GM21367 (cell line): ENCODE data around the gene CDH13.

ENCODE experiments used
- ATAC-seq: cut with Tn5 transposase; IDR thresholded peaks from one replicate; pipeline ENCODE4 v1.9.1; 2021; ENCODE audit not compliant: unreplicated experiment

The CDH13 gene

DNA sequence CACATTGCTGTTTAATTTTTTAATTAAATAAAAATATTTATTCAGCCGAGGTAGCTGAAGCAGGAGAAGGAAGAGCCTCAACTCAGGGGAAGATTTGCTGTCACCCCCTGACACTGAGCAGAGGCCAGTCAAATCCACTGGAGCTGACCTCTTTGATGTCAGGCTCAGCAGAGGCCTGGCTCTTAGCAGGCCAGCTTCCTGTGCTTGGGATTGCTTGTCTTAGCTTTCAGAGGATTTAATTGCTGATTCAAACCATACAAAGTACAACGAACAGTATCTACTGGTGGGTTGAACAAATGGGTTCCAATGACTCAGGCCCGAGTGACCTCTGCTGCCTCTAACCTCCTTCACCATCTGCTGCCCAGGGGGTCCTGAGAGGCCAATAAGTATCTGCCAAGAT is 764.0 kb downstream of the CDH13 start:
- no peak for ATAC-seq

DNA sequence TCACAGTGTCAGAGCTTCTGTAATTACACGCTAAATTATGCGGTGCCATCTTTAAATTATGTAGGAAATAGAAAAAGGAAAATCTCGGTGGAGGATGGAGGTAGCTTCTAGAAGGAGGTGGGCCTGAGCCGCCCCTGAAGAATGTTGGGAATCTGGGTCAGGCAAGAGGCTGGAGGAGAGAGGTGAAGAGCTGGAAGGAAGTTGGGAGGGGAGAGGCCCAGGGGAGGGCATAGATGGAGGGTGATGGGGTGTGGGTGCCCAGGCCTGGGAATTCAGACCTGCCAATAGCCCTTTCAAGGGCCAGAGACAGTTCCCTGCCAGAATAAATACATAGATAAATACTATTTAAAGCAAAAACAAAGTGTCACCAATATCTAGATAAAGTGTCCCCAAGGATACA is 766.0 kb downstream of the CDH13 start:
- no peak for ATAC-seq

DNA sequence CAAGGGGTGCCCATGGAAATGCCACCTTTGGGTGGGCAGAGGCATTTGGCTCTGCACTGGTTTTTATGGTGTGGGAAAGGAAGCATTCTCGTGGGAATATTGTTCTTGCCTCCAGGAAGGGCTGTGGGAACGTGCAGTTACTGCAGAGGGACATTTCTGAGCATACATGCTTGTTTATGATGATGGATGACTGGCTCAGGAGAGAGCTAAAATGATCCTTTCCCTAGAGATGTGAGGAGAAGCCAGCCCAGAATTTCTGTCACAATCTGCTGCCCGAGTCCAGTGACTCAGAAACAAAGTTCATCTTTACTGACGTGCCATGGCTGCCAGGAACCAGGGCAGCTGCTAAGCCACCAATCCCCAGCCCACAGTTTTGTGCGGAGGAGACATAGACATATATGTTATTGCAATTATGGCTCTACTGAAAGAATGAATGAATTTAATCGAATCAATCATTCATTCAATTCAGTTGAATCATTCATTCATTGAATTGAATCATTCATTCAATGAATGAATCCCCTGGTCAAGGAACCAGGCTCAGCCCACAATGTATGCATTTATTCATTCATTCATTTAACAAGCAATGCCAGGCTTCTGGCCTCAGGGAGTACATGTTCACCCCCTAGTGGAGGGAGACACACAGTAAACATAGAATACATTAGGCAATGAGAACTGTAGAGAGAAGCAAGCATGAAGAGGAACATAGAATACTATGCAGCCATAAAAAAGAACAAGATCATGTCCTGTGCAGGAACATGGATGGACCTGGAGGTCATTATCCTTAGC is 766.6 kb downstream of the CDH13 start:
- no peak for ATAC-seq

DNA sequence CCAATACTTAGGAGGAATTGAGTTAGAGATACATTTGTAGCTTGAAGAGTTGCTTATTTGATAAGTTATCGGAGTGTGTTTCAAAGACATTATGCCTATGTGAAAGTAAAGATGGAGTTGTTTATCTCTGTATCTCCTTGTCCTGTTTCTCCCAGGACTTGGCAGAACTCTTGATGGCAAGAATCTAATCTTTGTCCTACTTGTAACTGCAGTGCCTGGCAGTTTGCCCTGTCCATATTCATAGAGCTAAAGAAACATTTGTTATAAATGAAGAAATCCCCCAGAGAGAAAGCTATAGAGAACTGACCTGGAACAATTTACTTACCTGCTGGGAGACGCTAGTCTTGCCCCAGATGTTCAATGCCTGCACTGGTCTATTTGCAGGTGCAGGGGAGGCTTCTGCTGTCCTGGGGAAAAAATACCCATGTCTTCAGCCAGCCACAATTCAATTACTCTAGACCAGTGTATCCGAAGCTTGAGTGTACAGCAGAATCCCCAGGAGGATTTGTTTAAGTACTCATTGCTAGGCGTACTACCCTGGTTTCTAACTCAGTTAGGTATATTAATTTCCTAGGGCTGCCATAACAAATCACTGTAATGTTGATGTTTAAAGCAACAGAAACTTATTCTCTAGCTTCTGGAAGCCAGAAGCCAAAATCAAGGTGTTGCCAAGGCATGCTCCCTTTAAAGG is 771.0 kb downstream of the CDH13 start:
- no peak for ATAC-seq

DNA sequence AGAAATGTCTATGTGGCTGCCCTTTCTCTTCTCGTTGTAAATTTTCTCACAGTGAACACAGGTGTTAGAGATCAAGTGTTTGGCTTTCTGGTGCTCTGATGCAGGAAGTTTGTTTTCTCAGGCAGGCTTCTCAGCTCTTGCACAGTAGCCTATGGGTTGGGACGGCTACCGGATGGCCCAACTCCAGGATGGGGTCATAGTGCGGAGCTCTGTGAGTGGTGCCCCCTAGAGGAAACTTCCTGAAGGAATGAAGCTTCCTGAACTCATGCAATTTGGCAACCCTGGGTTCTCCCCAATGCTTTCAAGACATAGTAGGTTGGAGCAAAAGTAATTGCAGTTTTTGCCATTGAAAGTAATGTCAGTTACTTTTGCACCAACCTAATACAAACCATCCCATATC is 773.5 kb downstream of the CDH13 start:
- ATAC-seq = no peak

DNA sequence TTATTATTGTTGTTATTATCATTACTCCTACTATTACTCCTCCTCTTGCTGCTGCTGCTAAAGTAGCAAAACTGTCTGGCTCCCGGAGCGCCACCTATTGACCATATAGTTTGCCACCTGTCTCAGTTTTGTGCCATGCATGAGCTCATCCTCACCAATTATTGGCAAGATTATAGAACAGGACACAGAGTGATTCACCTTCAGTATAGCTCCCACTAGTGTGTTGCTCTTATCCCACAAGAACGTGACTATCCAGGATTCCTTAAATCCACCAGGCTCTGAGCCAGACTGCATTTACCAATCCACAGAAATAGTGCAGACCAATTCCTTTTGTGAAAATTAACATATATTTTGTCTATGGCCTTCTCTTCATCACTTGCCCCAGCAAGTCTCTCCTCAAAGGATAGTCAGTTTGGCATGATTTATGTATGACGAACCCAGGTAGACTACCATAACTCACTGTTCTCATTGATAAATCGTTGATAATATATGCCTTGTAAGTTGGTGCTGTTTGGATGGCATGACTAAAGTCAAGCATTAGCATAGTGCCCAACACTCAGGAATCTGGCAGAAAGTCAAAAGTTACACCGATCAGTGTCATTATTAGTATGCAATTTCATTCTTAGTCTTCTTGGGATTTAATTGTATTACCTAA is 775.5 kb downstream of the CDH13 start:
- ATAC-seq = no peak

DNA sequence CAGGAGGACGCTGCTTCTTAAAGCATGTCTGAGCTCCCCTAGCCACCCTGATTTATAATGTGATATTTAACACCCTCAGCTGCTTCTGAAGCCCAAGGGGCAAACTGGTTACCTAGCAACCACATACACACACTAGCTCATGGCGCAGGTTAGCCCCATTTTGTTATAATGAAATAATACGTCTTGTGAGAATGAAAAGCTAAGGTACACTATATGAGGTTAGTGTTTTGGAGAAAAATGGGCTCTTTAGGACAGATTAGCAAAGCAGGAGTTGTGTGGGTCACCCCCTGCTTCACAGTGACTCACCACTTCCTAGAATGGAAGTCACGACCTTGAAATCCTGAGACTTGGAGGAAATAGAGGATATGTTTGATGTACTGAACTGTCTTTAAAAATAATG is 776.2 kb downstream of the CDH13 start:
- ATAC-seq = no peak

DNA sequence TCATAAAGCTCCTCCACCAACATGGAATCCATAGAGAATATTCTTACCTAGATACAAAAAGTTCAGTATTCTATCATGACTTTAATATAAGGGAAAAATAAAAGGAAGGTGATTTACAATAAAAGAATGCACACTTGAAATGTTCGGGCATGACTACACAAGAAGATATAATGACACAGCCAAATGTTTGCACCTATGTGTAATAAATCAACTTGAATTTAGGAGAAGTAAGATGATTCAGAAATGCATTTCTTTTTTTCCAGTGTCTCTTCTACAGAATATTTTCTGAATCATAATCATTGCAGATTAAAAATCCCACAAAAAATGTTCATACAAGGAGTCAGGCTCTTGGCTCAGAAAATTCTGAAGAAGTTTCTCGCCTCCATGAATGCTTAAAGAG is 777.0 kb downstream of the CDH13 start:
- ATAC-seq = no peak

DNA sequence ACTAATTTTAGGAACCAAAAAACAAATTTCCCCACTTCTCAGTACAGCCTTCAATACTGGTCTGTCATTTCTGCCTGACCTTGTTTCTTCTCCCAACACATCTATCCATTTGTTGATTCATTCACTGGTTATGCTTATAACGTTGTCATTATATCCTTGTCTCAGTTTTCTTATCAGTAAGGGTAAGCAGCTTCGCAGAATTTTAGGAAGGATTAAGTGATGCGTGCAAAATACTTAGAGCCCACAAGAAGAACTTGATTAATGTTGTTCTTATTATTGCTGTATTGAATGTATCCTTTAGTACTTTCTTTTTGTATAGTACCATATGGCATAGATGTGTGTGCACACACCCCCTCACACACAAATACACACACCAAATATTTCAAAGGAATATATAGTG is 777.5 kb downstream of the CDH13 start:
- ATAC-seq = no peak

DNA sequence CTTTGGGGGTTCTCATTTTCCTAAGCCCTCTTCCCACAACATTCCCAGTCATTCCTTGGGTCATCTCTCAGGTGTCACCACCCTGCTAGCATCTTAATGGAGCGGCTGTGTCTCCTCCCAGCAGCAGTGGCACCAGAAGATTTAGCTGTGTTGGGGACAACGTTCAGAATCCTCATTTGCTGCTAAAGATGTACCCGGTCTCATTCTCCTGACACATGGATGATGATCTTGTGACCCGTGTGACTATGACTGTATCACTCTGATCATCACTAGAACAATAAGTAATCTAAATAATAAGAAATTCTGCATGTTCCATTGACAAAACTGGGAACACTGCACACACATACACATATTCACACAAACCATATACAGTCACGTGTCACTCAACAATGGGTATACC is 781.2 kb downstream of the CDH13 start:
- ATAC-seq = no peak

DNA sequence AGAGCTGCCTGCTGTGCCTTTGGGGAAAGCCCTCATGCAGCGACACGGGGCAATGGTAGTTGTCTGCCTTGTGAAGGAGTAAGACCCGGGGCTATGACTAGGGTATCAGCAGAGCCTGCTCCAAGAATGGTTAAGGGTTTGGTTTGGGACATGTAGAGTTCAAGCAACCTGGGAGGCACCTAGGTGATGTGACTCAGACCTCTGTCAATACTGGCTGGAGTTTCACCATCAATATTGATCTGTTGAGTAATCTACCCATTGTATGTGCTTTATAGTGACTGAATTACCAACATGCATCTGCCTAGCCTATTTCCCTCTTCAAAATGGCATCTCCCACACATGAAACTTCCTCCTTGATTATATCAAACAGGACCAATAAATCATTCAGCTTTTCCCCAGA is 782.6 kb downstream of the CDH13 start:
- ATAC-seq = no peak

DNA sequence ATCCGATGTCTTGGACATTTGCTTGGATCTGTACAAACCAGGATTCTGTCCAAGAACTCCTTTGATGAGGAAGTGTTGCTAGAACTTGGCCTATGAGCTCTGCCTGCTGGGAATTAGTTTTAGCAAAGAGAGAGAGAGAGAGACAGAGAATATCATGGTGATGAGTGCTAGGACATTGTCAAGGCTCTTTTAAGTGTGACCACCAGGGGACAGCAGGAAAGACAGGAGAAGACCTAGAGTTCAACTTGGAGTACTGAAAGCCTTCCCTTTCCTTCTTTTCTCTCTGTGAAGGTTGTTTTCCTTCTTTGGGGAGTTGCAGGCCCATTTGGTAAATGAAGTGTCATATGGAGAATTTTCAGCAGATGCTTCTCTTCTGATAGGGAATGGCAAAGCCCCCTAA is 791.8 kb downstream of the CDH13 start:
- ATAC-seq = no peak

DNA sequence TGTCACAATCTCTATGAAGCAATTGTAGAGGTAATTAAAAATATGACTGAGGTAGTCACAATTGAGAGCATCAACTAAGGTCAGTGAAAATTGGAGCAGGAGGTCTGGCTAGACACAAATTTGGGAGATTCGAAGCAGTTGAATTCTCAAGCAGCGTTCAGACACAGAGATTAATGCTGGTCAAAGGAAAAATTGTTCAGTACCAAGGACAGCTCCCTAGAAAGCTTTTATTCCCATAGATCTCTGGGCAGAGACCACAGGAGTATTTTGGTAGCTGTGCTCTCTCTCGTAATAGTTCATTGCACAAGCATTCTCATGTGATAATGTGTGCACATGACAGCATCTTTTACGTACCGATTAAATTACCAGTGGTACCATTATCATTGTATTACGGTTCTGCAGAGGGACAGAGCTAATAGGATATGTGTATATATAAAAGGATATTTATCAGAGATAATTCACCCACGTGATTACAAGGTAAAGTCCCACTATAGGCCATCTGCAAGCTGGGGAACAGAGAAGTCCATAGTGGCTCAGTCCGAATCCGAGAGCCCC is 793.5 kb downstream of the CDH13 start:
- no peak for ATAC-seq

DNA sequence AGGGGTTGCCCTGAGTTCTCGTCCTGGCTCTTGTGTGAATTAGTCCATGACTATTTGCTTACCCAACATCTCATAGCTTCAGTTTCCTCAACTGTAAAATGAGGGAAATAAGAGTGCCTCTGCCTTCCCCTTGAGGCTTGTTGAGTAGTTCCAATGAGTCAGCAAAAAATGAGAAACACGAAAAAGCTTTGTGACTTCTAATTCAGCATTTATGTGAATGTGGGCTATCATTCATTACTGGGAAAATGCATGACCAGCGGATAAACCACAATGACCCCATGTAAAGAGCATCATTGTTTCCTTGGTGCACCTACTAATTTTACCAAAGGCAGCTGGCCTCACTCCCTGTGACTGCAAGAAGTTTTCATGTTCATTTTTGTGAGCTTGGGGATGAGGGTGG is 806.4 kb downstream of the CDH13 start:
- ATAC-seq = no peak

DNA sequence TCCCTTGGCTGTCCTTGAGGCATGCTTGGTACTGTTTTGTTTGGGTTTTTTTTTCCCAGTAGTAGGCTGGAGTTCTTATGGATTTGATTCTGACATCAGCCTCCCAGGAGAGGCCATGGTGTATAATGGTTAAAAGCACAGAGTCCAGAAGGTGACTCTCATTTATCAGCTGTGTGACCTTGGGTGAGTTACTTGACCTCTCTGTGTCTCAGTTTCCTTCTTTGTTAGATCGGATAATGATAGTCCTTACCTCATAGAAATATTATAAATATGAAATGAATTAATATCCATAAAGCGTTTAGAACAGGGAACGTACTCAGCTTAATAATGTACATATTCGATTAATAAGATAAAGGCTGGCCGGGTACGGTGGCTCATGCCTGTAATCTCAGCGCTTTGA is 810.3 kb downstream of the CDH13 start:
- no peak for ATAC-seq

DNA sequence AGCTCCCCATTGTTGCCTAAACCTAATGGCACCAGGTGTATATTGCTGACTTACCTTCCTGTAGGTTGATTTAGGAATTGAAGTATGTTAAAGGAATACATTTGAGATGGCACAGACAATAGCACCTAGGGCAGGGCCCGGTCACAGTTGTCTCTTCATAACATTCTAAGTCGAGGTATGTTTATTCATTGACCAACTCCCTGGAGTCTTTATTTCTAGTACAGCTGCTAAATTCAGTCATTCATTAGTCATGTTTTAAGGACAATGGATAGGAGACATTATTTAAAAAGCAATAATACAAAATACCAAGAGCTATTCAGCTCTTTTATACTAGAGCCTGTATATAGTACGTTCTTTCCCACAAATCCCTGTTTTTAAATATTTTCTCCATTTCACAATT is 811.6 kb downstream of the CDH13 start:
- no peak for ATAC-seq

DNA sequence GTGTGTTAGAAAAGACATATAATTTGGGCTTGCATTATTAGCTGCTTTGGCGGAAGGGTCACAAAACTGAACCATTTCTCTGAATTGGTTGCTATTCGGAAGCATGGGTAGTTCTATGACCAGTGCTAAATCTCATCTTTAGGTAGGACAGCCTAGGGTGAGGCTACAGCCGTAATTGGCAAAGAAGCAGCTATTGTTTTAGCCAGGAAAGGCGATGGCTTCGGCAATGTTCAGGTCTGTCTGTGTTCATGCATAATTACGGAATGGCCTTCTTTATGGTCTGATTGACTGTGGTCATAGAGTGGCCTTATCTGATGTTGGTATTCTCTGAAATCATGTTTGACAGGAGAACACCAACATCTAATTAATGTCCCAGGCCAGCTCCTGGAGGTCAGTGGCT is 812.6 kb downstream of the CDH13 start:
- ATAC-seq = no peak

DNA sequence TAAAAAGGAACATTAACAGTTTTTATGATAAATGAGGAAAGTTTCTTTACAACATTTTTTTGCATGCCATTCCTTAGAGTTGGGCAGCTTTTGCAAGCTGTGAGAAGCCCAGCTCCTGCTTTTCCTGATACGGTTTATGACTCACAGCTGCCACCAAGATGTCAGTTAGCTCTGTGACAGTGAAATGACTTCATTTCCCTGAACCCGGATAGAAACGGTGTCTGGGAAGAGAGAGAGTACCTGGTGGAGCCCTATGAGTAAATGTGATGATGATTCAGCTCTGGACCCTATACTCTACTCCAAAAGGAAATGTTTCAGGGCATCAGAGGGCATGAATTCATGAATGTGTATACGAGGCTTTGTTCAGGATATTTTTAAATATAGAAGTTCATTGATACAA is 814.7 kb downstream of the CDH13 start:
- ATAC-seq = no peak

DNA sequence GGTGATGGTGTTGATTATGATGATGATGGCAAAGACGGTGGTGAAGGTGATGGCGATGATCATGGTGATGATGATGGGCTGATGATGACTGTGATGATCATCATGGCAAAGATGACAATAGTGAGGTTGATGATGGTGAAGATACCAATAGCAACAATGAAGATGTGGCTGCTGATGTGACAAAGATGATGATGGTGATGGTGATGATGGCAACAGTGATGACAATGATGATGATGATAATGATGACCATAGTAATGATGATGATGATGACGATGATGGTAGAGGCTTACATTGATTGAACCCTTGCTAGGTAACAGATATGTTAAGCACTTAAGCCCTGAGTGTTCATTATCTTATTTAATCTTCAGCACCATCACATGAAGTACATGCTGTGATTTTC is 817.2 kb downstream of the CDH13 start:
- ATAC-seq = no peak

DNA sequence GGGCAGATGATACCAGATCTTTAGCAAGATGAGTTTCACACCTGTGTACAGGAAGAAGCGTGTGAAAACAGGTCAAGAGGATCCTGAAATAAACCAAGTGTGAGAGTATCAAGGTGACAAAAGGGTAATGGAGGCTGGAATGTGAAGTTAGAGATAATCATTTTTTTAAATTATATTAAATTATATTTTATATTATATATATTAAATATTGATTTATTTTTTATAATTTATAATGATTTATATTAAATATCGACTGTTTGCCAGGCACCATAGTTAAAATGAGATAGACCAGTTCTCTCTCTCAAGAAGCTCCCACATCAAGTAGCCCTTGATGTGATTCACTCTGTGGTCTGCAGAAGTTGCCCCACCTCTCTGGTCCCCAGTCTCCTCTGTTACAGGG is 820.8 kb downstream of the CDH13 start:
- no peak for ATAC-seq

DNA sequence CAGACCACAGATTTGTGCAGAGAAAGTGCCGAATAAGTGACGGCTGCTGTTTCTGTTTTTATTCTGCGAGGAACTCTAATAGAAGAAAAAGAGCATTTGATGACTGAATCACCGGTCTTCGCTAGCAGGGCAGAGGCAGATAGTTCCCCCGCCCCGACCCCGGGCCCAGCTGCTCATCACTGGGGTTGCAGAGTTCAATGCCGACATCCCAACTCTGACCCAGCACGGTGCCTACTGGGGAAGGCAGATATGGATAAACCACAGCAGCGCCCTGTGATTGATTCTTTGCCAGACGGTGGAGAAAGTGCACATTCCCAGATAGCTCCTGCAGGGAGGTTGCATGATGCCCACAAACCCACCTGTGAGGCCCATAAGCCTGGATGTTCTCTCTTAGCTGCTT is 823.1 kb downstream of the CDH13 start:
- no peak for ATAC-seq

DNA sequence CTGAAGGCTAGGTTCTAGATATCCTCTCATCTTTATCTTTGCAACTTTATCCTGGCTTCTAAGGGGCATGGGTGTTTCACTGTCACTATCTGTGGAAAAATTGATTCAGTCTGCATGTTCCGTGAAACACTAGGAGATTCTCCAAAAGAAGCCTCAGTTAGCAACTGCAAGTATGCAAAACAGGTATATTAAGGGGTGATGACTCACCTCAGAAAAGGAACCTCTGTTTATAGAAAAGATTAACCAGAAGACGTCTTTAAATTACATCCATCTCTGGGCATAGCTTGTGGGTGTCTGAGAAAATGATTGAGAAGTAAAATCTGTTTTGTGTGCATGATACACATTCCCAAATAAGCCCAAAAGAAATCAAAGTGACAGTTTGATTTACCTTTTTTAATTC is 827.2 kb downstream of the CDH13 start:
- ATAC-seq = peak; percentile 60
